ENCODE results near the gene BTNL2.

GRCh38 chr6:32410906-32411305 is 3.9 kb upstream of the BTNL2 start:
- TF ChIP-seq CTCF (IDR thresholded peaks at IDR 0.05; ENCODE audit: borderline replicate concordance, extremely low read depth, low read length, poor library complexity, severe bottlenecking) (no peak), EZH2 (IDR thresholded peaks at IDR 0.05; ENCODE audit: borderline replicate concordance, low read depth, low read length, severe bottlenecking) (no peak)
